ENCODE measurements around the gene EMC6.

EMC6 gene

GRCh38 chr17:3668279-3669084, at the start of gene EMC6, which contains the start of gene TAX1BP3:
TSS of gene EMC6 (plus strand) at chr17:3668812. CDS start at chr17:3669147, 335 bp downstream.
TSS of gene TAX1BP3 (minus strand) at chr17:3668578. CDS start at chr17:3668526, 52 bp downstream.
- peak; percentile 99 for DNase-seq (ENCODE audit: low read depth)

GRCh38 chr17:3621146-3621720, 47.4 kb upstream of the EMC6 start:
- no peak for DNase-seq (ENCODE audit: low read depth)

GRCh38 chr17:3622977-3623594, 45.5 kb upstream of the EMC6 start:
- DNase-seq (ENCODE audit: low read depth) = no peak

GRCh38 chr17:3626831-3627768, 41.5 kb upstream of the EMC6 start:
- no peak for DNase-seq (ENCODE audit: low read depth)

- no peak for DNase-seq (ENCODE audit: low read depth)
Measured at GRCh38 chr17:3627769-3628167, 40.8 kb upstream of the EMC6 start.

- no peak for DNase-seq (ENCODE audit: low read depth)
Measured at GRCh38 chr17:3630781-3631180, 37.8 kb upstream of the EMC6 start.

GRCh38 chr17:3632287-3632686, 36.3 kb upstream of the EMC6 start:
- DNase-seq (ENCODE audit: low read depth) = no peak

GRCh38 chr17:3635474-3636153, 33.0 kb upstream of the EMC6 start:
- DNase-seq (ENCODE audit: low read depth) = peak; percentile 29

- peak; percentile 98 for DNase-seq (ENCODE audit: low read depth)
Measured at GRCh38 chr17:3636154-3636907, 32.3 kb upstream of the EMC6 start, which contains the start of the genes CTNS and SHPK. TSS of gene CTNS (plus strand) at chr17:3636760. CDS start at chr17:3640207, 3,447 bp downstream. TSS of gene SHPK (minus strand) at chr17:3636250. CDS start at chr17:3636219, 31 bp downstream.

- no peak for DNase-seq (ENCODE audit: low read depth)
Measured at GRCh38 chr17:3636908-3637373, 31.7 kb upstream of the EMC6 start.

GRCh38 chr17:3639981-3640596, 28.5 kb upstream of the EMC6 start:
- DNase-seq (ENCODE audit: low read depth) = no peak

GRCh38 chr17:3641014-3641413, 27.6 kb upstream of the EMC6 start:
- no peak for DNase-seq (ENCODE audit: low read depth)

- DNase-seq (ENCODE audit: low read depth) = no peak
Measured at GRCh38 chr17:3641717-3642486, 26.7 kb upstream of the EMC6 start.

GRCh38 chr17:3643889-3644349, 24.7 kb upstream of the EMC6 start:
- no peak for DNase-seq (ENCODE audit: low read depth)

GRCh38 chr17:3645310-3645709, 23.3 kb upstream of the EMC6 start:
- DNase-seq (ENCODE audit: low read depth) = no peak

GRCh38 chr17:3647251-3647650, 21.4 kb upstream of the EMC6 start:
- DNase-seq (ENCODE audit: low read depth) = no peak

- peak; percentile 70 for DNase-seq (ENCODE audit: low read depth)
Measured at GRCh38 chr17:3647769-3648555, 20.6 kb upstream of the EMC6 start.

- no peak for DNase-seq (ENCODE audit: low read depth)
Measured at GRCh38 chr17:3655766-3656165, 12.8 kb upstream of the EMC6 start.

All from ELR (cell line).